NCI-H2171 treated with DMSO at 0.1 percent for 48 hours (cell line): ENCODE measurements around the gene RAMP3.

ENCODE experiments used
- DNase-seq: peaks from one replicate; lab custom pipeline; 2025; lab: John Stamatoyannopoulos, UW

Gene RAMP3

DNA sequence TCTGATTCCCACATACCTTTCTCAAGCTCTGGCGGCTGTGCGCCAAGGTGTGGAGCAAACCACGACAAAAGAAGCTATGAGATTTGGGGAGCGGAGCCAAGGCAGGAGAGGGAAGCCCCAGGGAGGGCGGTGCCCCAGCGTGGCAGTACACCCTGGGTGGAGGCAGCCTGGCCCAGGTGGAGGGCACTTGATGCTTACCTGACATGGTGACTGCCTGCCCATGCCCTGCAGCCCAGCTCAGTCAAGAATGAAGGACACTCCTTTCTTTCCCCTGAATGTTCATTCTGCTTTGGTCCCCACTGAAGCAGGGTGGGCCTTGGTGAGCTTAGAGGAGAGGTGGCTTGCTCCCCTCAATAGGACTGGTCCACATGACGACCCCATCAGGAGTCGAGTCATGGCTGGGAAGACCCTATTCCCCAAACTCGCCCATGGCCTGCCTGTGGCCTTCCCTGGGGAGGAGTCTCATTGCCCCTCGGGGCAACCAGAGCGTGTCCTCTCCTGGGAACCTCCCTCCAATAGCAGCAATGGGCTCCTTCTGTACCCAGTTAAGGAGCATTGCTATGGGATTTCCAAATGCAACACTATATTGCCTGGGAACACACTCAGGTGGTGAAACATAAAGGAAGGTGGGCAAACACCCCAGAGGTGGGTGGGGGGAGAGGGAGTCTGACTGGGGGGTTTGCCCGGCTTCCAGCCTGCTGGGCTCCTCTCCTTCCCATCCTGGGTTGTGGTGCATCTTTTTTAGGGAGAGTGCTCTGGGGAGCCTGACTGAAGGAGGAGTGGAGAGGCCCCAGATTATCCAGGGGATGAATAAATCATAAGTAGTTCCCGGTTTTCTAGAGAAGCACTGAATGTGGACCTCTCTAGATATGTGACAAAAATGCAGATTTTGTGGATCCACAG is 22.7 kb downstream of the RAMP3 start:
- DNase-seq: no peak

DNA sequence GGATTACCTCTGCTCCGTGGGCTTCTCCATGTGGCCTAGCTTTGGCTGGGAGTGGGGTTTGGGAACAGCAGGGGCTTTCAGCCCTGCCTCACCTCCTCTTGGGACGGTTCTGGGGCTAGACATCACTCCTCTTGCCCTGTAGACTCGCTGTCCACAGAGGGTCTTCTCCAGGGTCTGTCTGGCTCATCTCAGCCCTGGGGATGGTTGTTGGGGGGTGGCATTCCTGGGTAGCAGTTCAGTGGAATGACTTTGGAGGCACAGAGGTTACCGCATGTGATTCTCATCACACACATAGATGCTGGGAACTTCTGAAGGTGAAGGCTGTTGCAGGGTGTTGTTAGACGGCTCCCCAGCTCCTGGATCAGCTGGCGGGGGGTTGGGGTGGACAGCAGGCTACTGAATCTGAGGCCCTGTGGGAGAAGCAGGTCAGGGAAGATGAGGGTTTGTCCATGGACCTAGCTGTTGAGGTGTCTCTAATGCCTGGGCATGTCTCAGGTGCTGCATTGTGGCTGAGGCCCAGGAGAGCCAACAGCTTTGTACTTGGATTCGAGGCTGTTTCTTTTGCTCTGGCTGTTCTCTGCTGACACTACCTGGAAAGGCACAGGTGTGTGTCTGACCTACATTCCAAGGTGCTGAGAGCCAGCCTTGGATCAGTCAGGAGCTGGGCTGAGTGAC is 23.8 kb downstream of the RAMP3 start:
- DNase-seq: no peak

DNA sequence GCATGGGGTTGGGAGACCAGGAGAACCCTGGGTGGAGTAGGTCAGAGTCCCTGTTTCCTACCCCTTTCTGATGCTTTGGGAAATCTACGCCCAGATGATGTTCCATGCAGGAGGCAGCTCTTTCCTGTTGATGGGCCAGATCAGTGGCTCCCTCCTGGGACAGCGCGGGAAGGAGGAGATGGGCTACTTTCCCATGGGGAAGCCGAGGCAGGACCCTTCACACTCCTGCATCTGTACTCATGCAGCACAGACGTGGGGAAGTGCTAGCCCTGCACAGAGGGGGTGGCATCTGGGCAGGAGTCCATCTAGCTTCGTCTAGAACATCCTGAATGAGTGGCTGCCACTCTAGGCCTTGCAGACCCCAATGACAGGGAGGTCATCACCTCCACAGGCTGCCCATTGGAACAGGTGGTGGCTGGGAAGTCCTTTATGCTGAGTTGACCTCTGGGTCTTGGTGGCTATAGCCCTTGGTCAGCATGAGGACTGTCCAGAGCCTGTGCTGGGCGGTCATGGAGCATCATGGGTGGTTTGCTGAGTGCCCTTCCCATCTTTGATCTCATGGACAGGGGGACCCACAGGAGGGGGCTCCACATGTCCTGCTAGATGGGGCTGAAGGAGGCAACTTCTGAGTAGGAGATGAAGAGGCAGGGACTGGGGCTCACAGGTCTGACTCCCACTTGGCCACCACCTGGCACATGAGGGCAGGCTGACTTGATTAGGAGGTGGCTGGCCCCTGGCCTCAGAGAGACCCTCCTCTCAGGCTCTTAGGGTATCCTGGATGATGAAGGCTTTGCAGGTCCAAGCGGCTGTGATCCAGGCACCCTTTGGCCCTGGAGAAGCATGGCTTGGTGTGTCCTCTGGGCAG is 24.6 kb downstream of the RAMP3 start:
- no peak for DNase-seq

DNA sequence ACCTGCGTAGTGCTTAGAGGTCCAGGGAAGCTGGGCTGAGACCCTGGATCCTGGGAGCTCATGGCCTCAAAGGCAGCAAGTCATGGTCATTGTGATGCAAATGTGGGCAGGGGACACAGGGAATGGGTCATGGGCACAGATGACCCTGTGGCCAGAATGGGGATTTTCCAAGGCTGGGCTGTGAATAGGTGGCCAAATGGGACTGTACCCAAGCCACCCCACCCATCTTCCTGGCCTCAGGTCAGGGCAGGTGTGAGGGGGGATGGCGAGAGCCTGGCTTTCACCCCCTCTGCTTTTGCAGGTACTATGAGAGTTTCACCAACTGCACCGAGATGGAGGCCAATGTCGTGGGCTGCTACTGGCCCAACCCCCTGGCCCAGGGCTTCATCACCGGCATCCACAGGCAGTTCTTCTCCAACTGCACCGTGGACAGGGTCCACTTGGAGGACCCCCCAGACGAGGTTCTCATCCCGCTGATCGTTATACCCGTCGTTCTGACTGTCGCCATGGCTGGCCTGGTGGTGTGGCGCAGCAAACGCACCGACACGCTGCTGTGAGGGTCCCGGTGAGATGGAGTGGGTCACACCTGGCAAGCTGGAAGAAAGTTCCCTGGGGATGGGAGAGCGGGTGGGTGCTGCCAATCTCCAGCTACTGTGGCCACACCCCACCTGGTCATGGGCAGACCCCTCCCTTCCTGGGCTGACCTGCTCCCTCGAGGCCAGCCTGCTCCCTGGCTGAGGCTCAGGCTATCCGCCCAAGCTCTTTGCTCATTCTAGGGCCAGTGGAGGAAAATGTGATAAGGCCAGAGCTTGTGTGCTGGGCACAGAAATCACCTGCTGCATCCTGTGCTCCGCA is 25.5 kb downstream of the RAMP3 start:
- DNase-seq: no peak

DNA sequence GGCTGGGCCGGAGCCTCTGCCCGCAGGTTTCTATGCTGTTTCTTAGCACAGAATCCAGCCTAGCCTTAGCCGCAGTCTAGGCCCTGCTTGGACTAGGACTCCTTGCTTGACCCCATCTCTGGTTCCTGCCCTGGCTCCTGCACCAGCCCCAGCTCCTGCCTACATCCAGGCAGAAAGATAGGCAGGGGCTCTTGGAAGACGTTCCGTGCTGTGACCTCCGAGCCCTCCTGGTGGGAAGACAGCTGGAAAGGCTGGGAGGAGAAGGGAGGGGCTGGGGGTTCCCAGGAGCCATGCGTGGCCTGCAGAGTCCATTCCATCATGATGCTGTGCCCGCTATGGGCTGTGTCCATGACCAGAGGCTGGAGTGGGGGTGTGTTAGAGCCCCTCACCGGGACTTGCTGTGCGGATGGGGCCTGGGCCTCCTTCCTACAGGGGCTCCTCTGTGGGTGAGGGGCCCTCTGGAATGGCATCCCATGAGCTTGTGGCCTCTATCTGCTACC is 26.2 kb downstream of the RAMP3 start:
- no peak for DNase-seq

DNA sequence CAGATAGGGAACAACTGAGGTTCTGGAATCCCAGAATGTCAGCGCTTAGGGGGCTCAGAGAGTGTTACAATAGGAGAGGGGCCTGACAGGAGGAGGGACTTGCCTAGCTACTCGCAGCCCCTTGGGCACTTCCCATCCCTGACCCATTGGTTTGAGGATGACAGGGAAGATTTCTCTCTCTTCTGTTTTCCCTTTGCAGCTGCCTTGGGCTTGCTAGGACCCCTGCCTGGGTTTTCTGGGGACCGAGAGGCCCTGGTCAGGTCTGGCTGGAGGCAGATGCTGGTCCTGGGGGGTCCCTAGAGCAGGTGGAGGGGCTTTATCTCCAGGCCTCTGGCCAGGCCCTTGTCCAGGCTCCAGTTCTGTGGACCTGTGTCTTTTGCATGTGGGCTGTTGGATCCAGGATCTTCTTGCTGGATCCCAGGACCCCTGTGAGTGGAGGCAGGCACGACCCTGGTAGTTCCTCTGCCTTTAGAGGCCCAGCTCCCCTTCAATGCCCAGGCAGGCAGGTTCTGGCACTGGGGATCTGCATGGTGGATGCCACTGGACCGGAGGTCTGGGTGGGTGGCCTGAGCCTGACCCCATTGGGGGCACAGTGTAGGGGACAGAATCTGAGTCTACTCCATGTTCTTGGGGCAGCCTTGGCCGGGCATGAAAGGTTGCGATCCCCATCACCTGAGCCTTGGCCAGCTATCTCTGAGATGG is 26.9 kb downstream of the RAMP3 start:
- no peak for DNase-seq

DNA sequence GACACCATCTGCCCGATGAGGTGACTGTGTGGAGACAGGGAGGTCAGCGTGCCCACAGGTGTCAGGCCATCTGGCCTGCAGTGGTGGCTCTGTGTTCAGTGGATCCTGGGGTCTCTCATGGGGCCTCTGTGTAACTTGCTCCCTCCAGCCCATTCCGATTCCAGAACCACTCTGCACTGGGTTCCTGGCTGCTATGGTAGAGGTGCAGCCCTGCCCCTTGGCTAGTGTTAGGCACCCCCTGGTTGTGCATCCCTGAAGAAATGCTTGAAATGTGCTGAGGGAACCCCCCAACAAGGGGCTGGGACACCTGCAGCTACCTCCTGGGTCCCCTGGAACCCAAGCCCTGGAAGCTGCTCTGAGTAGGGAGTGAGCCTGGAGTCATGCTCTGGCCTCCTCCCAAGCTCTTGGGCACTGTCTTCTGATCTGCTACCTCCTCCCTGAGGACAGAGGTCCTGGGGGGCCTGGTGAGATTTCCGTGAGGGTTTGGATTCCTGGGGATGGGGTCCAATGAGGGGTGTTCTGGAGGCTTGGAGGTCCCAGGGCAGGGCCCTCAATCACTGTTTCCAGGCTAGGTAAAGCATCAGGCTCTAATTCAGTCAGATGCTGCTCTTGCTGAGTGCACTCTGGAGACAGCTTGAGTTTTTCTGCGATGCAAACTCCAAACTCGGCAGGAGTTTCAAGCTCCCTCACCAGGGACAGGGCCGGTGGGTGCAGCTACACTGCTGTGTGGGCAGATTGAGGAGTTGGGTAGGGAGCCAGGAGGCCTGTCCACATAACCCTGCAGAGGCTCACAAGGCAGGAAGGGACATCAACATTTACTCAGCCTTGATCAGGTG is 27.7 kb downstream of the RAMP3 start:
- no peak for DNase-seq

DNA sequence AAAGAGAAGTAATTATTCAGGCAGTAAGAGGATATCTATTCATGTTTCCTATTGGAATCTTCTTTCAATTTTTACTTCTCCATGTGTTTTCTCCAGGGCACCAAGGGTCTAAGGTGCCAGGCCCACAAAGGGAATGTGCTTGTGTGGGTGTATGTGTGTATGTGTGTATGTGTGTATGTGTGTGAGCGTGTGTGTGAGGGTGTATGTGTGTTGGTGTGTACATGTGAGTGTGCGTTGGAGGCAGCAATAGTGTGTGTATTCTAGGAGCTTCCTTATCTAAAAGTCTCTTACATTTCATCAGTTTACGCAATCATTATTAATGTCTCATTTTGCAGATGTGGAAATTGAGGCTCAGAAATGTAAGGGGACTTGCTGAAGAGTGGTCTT is 28.3 kb downstream of the RAMP3 start:
- DNase-seq: no peak

DNA sequence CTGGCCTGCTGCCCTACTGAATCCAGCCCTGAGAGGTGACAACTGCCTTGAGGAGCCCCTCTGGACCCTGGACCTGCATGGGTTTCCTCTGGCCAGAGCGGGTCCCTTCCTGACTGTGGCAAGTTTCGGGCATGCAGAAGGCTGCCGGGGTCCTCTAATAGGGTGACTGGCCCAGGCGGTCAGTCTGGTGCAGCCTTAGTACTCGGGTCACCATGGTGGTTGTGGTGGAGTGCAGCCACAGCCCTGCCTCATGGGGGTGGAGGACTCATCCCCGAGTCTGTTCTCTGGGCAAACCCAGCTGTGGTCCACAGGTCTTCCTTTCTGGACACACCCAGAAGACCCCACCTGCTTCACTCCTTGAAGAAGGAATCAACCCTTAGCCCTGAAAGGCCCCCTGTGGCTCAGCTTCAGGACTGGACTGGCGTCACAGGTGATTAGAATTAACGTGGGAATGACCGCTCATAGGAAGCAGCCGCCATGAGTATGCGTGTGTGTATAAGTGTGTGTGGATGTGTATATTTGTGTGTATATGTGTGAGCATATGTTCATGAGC is 28.7 kb downstream of the RAMP3 start:
- DNase-seq: no peak

DNA sequence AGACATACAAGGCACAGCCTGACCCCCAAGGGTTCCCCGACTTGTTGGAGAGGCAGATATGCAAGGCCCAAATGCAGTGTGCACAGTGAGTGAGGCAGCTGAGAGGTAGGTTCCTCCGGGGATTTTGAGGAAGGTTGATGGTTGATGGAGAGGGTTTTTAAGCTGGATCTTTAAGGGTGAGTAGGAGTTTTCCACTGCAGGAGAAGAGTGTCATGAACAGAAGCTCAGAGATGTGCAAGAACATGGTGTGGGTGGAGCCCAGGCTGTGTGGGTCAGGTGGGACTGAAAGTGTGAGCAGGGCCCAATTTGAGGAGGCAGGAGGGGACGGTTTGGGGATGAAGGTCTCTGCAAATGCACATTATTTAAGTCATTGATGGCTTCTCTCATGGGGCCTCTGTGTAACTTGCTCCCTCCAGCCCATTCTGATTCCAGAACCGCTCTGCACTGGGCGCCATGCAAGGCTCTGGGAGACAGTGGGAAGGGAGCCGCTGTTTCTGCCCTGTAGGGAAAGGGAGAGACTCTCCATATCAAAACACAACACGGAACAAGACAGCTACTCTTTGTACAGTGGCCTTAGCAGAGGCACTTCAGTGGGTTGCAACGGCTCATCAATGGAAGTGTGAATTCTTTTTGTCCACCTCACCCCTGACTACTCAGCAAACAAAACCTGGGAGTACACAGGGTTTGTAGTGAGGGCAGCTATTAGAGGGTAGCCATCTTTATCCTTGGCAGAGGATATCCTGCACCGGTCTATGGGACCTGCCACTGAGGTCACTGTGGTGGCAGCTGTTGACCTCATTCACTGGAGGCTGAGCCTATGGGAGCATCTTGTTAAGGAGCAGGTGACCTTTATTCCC is 29.7 kb downstream of the RAMP3 start:
- no peak for DNase-seq

DNA sequence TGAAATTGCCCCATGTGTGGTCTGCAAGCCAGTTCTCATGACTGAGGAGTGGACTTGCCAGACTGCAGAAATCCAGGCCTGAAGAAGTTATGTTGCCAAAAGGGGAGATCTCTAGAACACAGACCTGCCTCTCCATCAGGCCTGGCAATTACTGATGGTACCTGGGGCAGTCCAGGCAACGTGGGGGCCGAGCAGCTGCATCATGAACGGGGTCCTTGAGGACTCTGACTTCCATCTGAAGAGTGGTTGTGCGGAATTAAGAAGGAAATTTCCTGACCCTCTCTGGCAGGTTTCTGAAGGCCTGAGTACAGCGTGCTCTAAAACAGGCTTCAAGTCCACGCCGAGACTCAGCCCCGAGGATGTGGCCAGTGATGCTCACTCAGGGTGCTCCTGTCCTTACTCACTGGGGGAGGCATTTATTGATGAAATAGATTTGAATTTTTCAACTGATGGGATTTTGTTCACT is 30.4 kb downstream of the RAMP3 start:
- DNase-seq: no peak

DNA sequence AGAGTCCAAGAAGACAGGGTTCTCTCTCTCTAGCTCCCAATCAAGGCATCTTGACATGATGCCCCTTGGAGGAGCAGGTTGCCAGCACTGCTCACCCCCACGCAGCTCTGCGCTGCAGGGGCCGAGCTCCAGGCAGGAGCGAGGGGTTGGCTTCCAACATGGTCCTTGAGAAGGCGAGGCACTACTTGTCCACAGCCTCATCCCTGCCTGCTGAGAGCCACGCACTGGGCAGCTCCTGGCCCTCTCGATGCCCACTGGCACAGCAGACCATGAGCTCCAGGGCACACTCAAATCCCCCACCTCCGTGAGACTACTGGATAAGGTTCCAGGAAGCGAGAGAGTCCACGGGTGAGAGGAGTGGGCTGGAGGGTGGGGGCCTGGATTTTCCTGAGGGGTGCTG is 31.1 kb downstream of the RAMP3 start:
- DNase-seq: no peak

DNA sequence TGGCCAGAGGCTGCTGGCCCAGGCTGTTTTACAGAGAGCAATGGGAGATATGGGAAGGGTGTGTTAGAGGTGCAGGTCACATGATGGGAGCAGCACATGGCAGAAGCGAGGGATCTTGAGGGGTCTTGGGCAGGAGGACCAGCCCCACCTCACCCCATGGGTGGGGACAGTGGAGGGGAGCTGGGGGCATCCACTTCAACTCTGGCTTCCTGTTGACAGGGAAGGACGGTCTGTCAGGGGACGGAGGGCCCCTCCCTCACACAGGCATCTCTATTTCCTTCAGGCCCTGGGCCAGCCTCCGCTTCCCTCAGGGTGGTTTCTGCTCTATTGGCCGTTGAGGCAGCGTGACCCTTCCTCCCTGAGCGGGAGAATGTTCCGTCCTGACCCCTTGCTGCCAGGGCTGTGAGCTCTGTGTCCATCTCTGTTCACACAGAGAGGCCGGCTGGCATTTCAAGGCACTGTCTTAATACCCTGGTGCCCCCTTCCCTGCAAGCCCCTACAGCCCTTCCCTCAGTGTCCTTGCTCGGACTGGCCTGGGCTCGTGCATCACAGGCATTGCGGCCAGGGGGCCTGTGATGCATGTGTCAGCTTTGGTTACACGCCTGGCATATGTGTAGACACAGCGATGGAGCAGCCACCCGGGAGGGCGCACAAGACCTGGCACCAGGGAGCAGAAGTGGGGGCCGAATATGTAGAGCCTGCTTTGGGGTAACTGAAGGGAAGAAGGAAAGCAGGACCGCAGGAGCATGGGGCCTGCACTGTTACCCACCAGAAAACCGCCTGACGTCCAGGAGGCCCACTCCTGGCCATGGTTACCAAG is 31.8 kb downstream of the RAMP3 start:
- no peak for DNase-seq

DNA sequence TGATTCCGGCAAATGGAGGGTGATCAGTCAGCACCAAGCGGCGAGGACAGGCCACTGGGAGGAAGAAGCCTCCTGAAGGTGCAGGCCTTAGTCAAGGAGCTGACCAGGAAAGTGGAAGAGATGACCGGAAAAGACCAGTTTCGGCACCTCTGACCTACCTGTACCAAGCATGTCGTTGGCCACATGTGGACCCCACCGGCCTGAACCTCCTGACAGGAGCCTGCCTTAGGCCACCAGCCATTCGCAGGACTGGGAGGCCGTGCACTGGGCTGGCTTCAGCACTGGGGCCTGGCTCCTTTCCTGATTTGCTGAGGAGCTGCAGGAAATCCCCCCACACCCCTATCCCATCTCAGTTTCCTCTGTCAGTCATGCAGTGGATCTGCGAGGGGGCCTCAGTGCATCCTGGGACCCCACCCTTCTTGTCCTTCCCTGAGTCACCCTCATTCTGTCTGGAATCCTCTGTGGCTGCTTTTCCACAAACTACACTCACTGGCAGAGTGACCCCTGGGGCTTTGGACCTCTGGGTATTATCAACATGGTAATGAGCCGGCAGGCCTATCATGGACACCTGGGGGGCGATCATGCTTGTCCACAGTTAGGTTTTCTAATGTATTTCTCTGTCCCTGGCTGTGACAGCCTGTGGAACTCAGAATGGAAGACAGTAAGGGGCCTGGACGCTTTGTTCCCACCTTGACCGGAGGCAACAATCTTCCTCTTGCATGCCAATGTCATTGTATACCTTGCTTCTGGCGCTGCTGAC is 33.0 kb downstream of the RAMP3 start:
- DNase-seq: no peak

DNA sequence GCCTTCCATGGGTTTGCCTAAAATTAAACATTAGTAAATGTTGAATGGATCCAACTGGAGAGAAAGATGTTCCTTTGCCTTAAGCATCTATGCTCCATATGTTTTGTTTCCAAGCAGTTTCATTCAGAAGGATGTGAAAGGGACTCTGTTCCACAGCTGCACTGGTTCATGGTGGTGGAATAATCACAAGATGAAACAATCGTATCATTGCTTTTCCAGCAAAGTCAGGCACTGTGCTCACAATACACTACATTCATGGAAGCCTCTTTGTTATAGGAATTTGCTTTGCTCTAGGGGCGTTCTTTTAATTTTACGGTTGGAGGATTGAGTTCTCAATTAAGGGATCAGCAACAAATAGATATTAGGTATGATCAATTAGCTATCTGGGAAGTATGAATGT is 33.8 kb downstream of the RAMP3 start:
- no peak for DNase-seq

DNA sequence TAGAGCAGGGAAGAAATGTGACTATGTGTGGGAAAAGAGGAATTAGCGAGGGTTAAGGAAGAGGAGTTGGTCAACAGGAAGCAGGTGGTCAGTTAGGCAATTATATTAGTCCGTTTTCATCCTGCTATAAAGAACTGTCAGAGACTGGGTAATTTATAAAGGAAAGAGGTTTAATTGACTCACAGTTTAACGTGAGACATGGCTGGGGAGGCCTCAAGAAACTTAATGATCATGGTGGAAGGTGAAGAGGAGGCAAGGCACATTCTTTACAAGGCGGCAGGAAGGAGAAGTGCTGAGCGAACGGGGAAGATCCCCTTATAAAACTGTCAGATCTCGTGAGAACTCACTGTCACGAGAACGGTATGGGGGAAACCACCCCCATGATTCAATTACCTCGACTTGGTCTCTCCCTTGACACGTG is 35.0 kb downstream of the RAMP3 start:
- DNase-seq: no peak

DNA sequence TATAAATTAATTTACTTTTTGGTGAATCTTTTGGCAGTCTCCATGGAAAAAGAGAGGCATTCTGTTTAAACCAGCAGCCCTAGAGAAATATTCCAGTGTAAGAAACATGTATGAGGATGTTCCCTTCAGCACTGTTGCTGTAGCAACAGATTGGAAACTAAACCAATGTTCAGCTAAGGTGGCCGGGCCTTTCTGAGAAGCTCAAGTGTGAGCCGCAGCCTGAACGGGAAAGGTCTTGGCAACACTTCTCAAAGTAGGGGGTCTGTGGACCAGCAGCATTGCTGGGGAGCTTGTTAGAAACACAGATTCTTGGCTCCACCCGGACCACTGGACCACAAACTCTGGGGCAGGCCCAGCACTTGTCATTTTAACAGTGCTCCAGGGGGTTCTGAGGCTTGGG is 36.2 kb downstream of the RAMP3 start:
- DNase-seq: no peak
